DOHH2 (cell line): Measurements from ENCODE around the gene TRIM37.

Experiments used
- H3F3A ChIP-seq: fragments of 200-600 bp; sonication (generic), shearing (Covaris generic); 2 replicates; pipeline ENCODE4 v1.6.0; 2016; ENCODE audit warnings: antibody characterized with exemption, mild to moderate bottlenecking; ENCODE audit not compliant: control insufficient read depth, insufficient read depth
- H3K27ac ChIP-seq: fragments of 200-600 bp; sonication (generic); 2 replicates; pipeline ENCODE4 v1.5.1; 2014; ENCODE audit warnings: low read depth, mild to moderate bottlenecking, low read length, moderate library complexity
- H3K27me3 ChIP-seq: fragments of 200-600 bp; sonication (generic); 2 replicates; pipeline ENCODE4 v1.6.1; 2014; ENCODE audit warnings: mild to moderate bottlenecking, low read length, mixed read lengths; ENCODE audit not compliant: control insufficient read depth
- H3K36me3 ChIP-seq: fragments of 200-600 bp; sonication (generic); 2 replicates; pipeline ENCODE4 v1.6.1; 2014; ENCODE audit warnings: mild to moderate bottlenecking, low read length, moderate library complexity, mixed read lengths; ENCODE audit not compliant: control insufficient read depth
- H3K4me1 ChIP-seq: fragments of 200-600 bp; sonication (generic); 2 replicates; pipeline ENCODE4 v1.6.1; 2014; ENCODE audit warnings: mild to moderate bottlenecking, low read length, mixed read lengths; ENCODE audit not compliant: control insufficient read depth
- H3K4me2 ChIP-seq: fragments of 200-600 bp; sonication (generic); 2 replicates; pipeline ENCODE4 v1.6.0; 2014; ENCODE audit warnings: mild to moderate bottlenecking, low read length, moderate library complexity
- H3K4me3 ChIP-seq: fragments of 200-600 bp; sonication (generic); 2 replicates; pipeline ENCODE4 v1.5.1; 2014; ENCODE audit warnings: mild to moderate bottlenecking, low read length, mixed read lengths
- H3K79me2 ChIP-seq: fragments of 200-600 bp; sonication (generic); 2 replicates; pipeline ENCODE4 v1.6.1; 2014; ENCODE audit warnings: mild to moderate bottlenecking, low read length, mixed read lengths; ENCODE audit not compliant: control insufficient read depth
- H3K9me2 ChIP-seq: fragments of 200-600 bp; sonication (generic); replicated peaks from 2 replicates; pipeline ENCODE4 v1.6.1; 2014; ENCODE audit warnings: mild to moderate bottlenecking, low read length, mixed read lengths; ENCODE audit not compliant: control insufficient read depth
- H3K9me3 ChIP-seq: fragments of 200-600 bp; sonication (generic); 2 replicates; pipeline ENCODE4 v1.6.1; 2014; ENCODE audit warnings: antibody characterized with exemption, low read length, mixed read lengths; ENCODE audit not compliant: control insufficient read depth, insufficient read depth
- H4K20me1 ChIP-seq: fragments of 200-600 bp; sonication (generic); 2 replicates; pipeline ENCODE4 v1.6.0; 2014; ENCODE audit warnings: low read depth, mild to moderate bottlenecking, antibody characterized with exemption, low read length, moderate library complexity; ENCODE audit not compliant: control insufficient read depth, insufficient read depth
- EZH2phosphoT487 ChIP-seq: fragments of 200-600 bp; sonication (generic); IDR thresholded peaks from 2 replicates; pipeline ENCODE4 v1.6.1; 2017; ENCODE audit warnings: borderline replicate concordance, mild to moderate bottlenecking, antibody characterized with exemption, low read length, moderate library complexity, mixed read lengths
- TF ChIP-seq, protein P1 (sequence below): fragments of 200-600 bp; sonication (generic); IDR thresholded peaks from one replicate; pipeline ENCODE4 v1.5.1; 2014; ENCODE audit warnings: antibody characterized with exemption, mild to moderate bottlenecking, low read depth, low read length; ENCODE audit not compliant: poor library complexity, severe bottlenecking

The TRIM37 gene, protein sequence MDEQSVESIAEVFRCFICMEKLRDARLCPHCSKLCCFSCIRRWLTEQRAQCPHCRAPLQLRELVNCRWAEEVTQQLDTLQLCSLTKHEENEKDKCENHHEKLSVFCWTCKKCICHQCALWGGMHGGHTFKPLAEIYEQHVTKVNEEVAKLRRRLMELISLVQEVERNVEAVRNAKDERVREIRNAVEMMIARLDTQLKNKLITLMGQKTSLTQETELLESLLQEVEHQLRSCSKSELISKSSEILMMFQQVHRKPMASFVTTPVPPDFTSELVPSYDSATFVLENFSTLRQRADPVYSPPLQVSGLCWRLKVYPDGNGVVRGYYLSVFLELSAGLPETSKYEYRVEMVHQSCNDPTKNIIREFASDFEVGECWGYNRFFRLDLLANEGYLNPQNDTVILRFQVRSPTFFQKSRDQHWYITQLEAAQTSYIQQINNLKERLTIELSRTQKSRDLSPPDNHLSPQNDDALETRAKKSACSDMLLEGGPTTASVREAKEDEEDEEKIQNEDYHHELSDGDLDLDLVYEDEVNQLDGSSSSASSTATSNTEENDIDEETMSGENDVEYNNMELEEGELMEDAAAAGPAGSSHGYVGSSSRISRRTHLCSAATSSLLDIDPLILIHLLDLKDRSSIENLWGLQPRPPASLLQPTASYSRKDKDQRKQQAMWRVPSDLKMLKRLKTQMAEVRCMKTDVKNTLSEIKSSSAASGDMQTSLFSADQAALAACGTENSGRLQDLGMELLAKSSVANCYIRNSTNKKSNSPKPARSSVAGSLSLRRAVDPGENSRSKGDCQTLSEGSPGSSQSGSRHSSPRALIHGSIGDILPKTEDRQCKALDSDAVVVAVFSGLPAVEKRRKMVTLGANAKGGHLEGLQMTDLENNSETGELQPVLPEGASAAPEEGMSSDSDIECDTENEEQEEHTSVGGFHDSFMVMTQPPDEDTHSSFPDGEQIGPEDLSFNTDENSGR

DNA sequence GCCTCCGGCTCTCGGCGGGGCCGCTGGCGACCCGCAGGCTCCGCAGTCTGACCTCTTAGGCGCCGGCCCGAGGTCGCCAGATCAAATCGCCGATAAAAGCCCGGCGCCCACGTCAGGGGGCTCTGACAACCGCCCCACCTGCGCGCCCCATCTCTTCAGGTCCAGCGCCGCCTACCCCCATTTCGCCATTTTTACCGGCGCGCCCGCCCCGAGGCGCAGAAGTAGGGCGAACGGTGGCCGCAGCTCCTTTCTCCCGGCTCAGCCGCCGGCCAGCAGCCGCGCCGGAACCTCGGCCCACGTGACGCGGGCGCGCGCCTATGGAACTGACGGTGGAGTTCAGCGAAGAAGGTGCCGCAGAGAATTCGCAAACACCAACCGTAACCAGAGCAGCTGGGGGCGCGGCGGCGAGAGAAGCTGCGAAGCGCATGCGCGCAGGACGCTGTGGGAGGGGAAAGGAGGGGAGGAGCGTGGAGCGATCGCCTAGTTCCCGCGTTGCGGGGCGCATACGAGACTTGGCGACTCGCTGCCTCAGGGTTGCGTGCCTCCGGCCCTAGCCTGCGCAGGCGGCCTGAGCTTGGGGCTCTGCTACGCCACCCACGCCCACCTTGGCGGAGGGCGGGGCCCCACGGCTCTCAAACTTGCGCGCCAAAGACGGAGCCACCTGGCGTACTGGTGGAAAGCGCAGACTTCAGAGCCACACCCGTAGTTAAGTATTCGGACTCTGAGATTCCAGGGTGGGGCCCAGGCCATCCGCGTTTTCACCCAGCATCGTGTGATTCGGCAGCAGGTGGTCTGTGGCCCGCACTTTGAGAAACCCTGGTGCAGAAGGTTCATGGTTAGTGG lies at the start of gene TRIM37:
TSS of gene TRIM37 (minus strand) at position 418 of the 843 bp plus-strand sequence. CDS start 419 bp downstream, outside the sequence.
- Histone ChIP-seq H3K27ac (peak within 1 kb of the TSS; percentile 78), H3K79me2 (peaks cover 80% of the 10 kb centered on the region), H3K9me3 (no peaks in the 10 kb centered on the region), H3F3A (peaks cover 14% of the 10 kb centered on the region), H3K9me2 (no peaks in the 10 kb centered on the region), H3K4me2 (peak within 1 kb of the TSS; percentile 81), H3K27me3 (no peaks in the 10 kb centered on the region), H3K4me1 (peaks cover 38% of the 10 kb centered on the region), H3K36me3 (peaks cover 44% of the 10 kb centered on the region), H4K20me1 (no peaks in the 10 kb centered on the region), H3K4me3 (peak within 1 kb of the TSS; percentile 90)
- TF ChIP-seq, protein P1, sequence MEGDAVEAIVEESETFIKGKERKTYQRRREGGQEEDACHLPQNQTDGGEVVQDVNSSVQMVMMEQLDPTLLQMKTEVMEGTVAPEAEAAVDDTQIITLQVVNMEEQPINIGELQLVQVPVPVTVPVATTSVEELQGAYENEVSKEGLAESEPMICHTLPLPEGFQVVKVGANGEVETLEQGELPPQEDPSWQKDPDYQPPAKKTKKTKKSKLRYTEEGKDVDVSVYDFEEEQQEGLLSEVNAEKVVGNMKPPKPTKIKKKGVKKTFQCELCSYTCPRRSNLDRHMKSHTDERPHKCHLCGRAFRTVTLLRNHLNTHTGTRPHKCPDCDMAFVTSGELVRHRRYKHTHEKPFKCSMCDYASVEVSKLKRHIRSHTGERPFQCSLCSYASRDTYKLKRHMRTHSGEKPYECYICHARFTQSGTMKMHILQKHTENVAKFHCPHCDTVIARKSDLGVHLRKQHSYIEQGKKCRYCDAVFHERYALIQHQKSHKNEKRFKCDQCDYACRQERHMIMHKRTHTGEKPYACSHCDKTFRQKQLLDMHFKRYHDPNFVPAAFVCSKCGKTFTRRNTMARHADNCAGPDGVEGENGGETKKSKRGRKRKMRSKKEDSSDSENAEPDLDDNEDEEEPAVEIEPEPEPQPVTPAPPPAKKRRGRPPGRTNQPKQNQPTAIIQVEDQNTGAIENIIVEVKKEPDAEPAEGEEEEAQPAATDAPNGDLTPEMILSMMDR, result peak; percentile 21
- TF ChIP-seq EZH2phosphoT487, result no peak

DNA sequence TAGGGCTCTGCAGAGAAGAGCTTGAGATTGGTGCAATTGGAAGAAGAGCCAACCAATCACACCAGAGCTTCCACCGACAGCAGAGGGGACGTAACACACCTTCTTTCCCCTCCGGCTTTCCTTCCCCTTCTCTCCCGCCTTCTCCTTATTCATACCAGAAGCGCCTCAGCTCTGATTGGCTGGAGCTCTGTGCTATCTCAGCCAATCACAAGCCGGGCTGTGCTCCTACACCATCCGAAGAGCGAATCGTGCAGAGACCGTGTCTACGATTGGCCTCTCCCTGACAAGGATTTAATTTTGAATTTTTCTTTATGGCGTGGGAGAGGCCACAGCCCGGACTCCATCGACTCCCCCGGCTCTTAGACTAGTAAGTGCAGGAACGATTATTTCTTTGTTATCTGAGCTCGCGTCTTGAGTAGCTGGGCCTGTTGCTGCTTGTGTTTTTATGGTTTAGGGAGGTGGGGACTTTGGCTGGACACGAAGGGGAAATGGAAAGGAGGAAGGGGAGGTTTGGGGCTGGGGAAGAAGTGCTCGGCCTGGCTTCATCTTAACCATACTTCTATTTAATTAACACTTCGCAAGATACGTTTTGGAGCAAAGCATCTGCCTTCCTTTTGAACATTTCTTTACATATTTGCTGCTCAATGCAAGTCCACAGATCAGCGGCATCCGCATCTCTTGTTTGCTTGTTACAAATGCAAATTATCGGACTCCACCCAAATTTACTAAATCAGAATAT lies 48.9 kb upstream of the TRIM37 start, which contains the start of gene PRR11:
TSS of gene PRR11 (plus strand) at position 308 of the 739 bp plus-strand sequence. CDS start 14,007 bp downstream, outside the sequence.
- Histone ChIP-seq H4K20me1 (no peaks in the 10 kb centered on the region), H3K27me3 (no peaks in the 10 kb centered on the region), H3K79me2 (peaks cover 94% of the 10 kb centered on the region), H3K9me3 (no peaks in the 10 kb centered on the region), H3F3A (no peaks in the 10 kb centered on the region), H3K4me3 (peak within 1 kb of the TSS; percentile 87), H3K4me1 (peaks cover 68% of the 10 kb centered on the region), H3K4me2 (peak within 1 kb of the TSS; percentile 77), H3K9me2 (no peaks in the 10 kb centered on the region), H3K27ac (peak within 1 kb of the TSS; percentile 73), H3K36me3 (peaks cover 65% of the 10 kb centered on the region)
- TF ChIP-seq, protein P1, result no peak
